ENCODE measurements around the gene MMP8.
A peak's percentile ranks its signal among the peaks of the same experiment; 100 is the strongest.
"Not testable (repeated sequence)": the region's sequence is repeated elsewhere in the genome, so short reads cannot be mapped to it uniquely, and the experiment has no call there.

Gene MMP8

DNA sequence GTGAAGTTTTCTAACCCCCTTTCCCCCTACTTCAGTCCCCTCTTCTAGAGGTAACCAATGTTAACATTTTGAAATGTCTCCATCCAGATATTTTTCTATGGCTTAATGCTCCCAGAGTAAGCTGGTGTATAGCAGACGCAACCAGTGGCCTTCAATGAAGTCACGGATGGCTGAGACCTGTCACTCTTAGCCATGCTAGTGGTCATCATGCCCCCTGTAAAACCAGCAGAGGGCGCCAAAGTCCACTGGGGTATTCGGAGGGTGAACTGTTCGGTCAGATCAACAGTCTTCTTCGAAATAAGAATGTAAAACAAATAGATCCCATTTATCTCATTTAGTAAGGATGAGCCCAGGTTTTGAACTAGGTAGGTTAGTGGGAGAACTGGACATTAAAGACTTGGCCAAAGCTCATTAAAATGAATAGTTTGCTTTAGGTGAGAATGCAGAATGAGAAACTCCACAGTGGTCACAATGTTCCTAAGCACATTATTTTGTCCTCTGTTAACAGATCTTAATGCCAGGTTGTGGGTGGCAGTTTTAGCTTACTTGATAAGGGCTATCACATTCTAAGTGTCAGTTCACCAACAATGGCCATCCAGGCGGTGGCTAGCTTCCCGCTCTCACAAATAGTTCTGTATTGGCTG lies 8.6 kb upstream of the MMP8 start:
- Histone ChIP-seq H3K4me3 (no peak overlapping the region), H3K27ac (no peak overlapping the region), H3K9me3 (ENCODE audit: low read depth, low read length) (no peaks in the 10 kb centered on the region), H3K36me3 (ENCODE audit: insufficient read depth, low read length) (no peaks in the 10 kb centered on the region), H3K9ac (ENCODE audit: insufficient read length) (no peak overlapping the region)
- TF ChIP-seq EZH2 (IDR thresholded peaks at IDR 0.05) (no peak), POLR2AphosphoS5 (IDR thresholded peaks at IDR 0.05; ENCODE audit: borderline replicate concordance, low read depth, low read length) (no peak), FOXP2 (optimal IDR thresholded peaks at IDR 0.05; ENCODE audit: control extremely low read depth, extremely low read length, insufficient read depth) (no peak)
- no peak for DNase-seq (ENCODE audit: low read depth, low spot score)

DNA sequence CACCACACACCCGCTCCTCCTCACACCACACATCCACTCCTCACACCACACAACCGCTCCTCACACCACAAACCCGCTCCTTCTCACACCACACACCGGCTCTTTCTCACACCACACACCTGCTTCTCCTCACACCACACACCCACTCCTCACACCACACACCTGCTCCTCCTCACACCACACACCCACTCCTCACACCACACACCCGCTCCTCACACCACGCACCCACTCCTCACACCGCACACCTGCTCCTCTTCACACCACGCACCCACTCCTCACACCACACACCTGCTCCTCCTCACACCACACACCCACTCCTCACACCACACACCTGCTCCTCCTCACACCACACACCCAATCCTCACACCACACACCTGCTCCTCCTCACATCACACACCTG lies 6.2 kb upstream of the MMP8 start:
- H3K9ac ChIP-seq (ENCODE audit: insufficient read length); H3K4me3 ChIP-seq; H3K9me3 ChIP-seq (ENCODE audit: low read depth, low read length); H3K36me3 ChIP-seq (ENCODE audit: insufficient read depth, low read length); DNase-seq (ENCODE audit: low read depth, low spot score); H3K27ac ChIP-seq: not testable (repeated sequence)

DNA sequence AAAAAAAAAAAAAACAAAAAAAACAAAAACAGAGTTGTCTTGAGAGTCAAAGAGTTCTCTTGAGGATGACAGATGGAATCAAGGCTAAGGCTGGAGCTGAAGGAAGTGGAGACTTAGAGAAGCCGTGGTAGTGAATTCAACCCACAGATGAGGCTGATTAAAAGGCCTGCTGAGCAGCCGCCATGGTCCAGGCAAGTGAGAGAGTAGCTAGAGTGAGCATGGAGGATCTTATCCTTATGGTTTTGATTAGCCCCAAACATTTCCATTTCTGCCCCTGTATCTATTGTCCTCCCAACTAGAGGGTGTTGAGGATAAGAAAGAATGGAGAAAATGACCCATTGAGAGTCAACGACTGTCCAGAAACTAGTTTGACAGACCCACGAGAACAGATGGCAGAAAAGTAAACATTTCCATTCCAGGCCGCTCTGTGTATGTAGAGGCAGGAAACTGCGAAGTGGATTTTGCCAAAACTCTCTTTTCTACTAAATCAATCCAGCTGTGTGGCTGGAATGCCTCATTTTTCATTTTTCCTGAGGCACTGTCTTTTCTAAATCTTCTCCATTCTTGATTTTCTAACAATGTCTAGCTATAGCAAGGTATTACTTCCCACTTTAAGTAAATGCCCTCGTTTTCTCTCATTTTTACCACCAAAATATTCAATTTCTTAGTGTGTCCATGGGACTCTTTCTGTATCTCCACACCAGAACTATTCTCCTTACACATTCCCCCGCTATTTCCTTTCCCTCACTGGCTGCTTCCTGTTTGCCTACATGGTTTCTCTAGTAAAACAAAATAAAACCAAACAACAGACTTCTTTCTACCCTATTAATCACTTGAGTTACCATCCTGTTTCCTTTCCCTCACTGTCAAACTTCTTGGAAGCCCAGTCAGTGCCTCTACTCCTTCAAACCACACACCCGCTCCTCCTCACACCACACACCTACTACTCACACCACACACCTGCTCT lies 5.4 kb upstream of the MMP8 start:
- Histone ChIP-seq H3K36me3 (ENCODE audit: insufficient read depth, low read length) (no peaks in the 10 kb centered on the region), H3K4me3 (peak overlapping the region; percentile 51), H3K27ac (peak overlapping the region; percentile 91), H3K9ac (ENCODE audit: insufficient read length) (peak overlapping the region; percentile 43), H3K9me3 (ENCODE audit: low read depth, low read length) (no peaks in the 10 kb centered on the region)
- TF ChIP-seq EZH2 (IDR thresholded peaks at IDR 0.05) = no peak
- no peak for TF ChIP-seq FOXP2 (optimal IDR thresholded peaks at IDR 0.05; ENCODE audit: control extremely low read depth, extremely low read length, insufficient read depth)
- TF ChIP-seq POLR2AphosphoS5 (IDR thresholded peaks at IDR 0.05; ENCODE audit: borderline replicate concordance, low read depth, low read length) = no peak
- peak; percentile 39 for DNase-seq (ENCODE audit: low read depth, low spot score)

DNA sequence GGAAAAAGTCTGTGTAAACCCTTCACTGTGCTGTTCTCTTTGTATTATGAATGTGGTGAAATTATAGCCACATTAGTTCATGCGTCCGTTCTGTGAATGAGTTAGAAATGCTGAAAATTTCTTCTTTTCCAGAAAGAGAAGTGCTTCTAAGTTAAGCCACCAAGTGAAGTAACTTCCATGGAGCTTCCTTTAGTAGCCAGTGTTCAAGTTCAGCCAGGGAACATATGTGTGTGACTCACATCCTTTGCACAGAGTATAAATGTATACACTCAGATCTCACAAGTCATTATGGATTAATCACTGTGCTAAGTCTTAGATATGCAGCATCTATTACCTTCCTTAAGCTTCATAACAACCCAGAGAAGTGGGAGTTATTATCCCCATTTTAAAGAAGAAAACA lies 3.1 kb upstream of the MMP8 start:
- no peak for TF ChIP-seq EZH2 (IDR thresholded peaks at IDR 0.05)
- TF ChIP-seq FOXP2 (optimal IDR thresholded peaks at IDR 0.05; ENCODE audit: control extremely low read depth, extremely low read length, insufficient read depth) = no peak
- TF ChIP-seq POLR2AphosphoS5 (IDR thresholded peaks at IDR 0.05; ENCODE audit: borderline replicate concordance, low read depth, low read length) = no peak
- Histone ChIP-seq H3K9ac (ENCODE audit: insufficient read length) (no peak overlapping the region), H3K27ac (no peak overlapping the region), H3K4me3 (no peak overlapping the region), H3K9me3 (ENCODE audit: low read depth, low read length) (no peaks in the 10 kb centered on the region), H3K36me3 (ENCODE audit: insufficient read depth, low read length) (no peaks in the 10 kb centered on the region)
- no peak for DNase-seq (ENCODE audit: low read depth, low spot score)

DNA sequence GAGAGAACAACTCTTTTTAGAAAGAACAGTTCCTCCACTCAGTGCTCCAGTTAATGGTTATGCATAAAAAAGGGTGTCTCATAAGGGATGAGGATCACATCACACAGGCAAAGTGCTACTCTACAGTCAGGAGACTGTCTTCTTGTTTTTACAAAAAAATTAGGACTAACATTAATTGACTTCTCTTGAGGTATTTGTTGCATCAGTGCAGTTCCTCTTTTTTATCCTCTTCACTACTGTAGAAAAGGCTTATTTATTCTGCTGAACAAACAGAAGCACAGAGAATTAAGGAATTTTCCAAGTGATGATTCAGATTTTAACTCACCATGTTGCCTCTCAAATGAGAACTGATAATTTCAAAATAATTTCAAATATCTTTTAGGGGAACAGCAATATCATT lies 1.9 kb downstream of the MMP8 start:
- no peak for TF ChIP-seq FOXP2 (optimal IDR thresholded peaks at IDR 0.05; ENCODE audit: control extremely low read depth, extremely low read length, insufficient read depth)
- no peak for TF ChIP-seq EZH2 (IDR thresholded peaks at IDR 0.05)
- no peak for TF ChIP-seq POLR2AphosphoS5 (IDR thresholded peaks at IDR 0.05; ENCODE audit: borderline replicate concordance, low read depth, low read length)
- no peak overlapping the region for H3K4me3 ChIP-seq
- H3K9ac ChIP-seq (ENCODE audit: insufficient read length) = no peak overlapping the region
- H3K36me3 ChIP-seq (ENCODE audit: insufficient read depth, low read length) = no peaks in the 10 kb centered on the region
- no peak overlapping the region for H3K27ac ChIP-seq
- DNase-seq (ENCODE audit: low read depth, low spot score) = no peak
- H3K9me3 ChIP-seq (ENCODE audit: low read depth, low read length) = no peaks in the 10 kb centered on the region

DNA sequence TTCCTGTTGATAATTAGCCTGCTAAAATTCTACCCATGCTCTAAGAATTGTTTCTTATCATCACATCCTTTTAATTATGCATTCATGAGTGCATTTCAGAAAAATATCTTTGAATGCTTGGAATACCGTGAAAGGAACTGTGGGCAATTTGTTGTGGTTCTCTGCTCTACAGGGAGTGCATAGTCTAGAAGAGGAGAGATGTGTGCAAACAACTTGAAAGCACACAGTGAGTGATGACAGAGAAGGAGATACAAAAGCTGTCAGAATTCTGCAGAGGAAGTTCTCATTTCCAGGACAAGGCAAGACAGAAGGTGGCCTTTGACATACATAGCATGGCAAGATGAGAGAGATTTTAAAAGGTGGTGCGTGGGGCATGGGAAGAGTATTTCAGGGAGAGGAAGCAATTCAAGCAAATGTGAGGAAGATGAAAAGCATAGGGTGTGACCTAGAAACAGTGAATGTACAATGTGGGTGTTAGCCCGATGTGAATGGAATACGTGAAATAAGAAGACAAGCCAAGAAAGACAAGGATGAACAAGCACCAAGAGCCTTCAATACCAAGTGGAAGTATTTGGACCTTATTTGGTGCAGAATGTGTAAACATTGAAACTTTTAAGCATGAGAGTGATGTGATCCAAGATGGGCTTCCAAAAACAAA lies 5.0 kb downstream of the MMP8 start:
- no peaks in the 10 kb centered on the region for H3K9me3 ChIP-seq (ENCODE audit: low read depth, low read length)
- peak; percentile 20 for DNase-seq (ENCODE audit: low read depth, low spot score)
- H3K4me3 ChIP-seq = no peak overlapping the region
- no peak overlapping the region for H3K27ac ChIP-seq
- H3K36me3 ChIP-seq (ENCODE audit: insufficient read depth, low read length) = no peaks in the 10 kb centered on the region
- TF ChIP-seq EZH2 (IDR thresholded peaks at IDR 0.05) = no peak
- TF ChIP-seq FOXP2 (optimal IDR thresholded peaks at IDR 0.05; ENCODE audit: control extremely low read depth, extremely low read length, insufficient read depth) = no peak
- no peak for TF ChIP-seq POLR2AphosphoS5 (IDR thresholded peaks at IDR 0.05; ENCODE audit: borderline replicate concordance, low read depth, low read length)
- H3K9ac ChIP-seq (ENCODE audit: insufficient read length) = no peak overlapping the region

DNA sequence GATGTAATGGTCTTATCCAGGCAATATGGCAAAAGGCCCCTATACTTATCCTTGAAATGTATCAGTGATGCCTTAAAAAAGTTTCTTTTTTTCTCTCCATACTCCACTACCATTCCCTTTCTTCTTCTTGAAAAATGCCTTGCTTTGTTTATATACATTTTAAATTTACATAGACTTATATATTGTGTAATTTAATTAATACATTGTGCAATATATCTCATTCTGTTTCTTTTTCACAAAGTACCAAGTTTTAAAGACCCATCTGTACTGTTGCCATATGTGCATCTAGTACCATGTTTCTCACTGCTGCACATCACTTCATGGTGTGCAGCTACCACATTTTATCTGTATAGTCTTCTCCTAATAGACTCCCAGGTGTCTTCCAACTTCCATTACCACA lies 7.5 kb downstream of the MMP8 start:
- no peak overlapping the region for H3K4me3 ChIP-seq
- H3K9me3 ChIP-seq (ENCODE audit: low read depth, low read length) = no peaks in the 10 kb centered on the region
- no peak for TF ChIP-seq EZH2 (IDR thresholded peaks at IDR 0.05)
- TF ChIP-seq FOXP2 (optimal IDR thresholded peaks at IDR 0.05; ENCODE audit: control extremely low read depth, extremely low read length, insufficient read depth) = no peak
- no peak for TF ChIP-seq POLR2AphosphoS5 (IDR thresholded peaks at IDR 0.05; ENCODE audit: borderline replicate concordance, low read depth, low read length)
- no peak overlapping the region for H3K27ac ChIP-seq
- no peaks in the 10 kb centered on the region for H3K36me3 ChIP-seq (ENCODE audit: insufficient read depth, low read length)
- H3K9ac ChIP-seq (ENCODE audit: insufficient read length) = no peak overlapping the region
- no peak for DNase-seq (ENCODE audit: low read depth, low spot score)

DNA sequence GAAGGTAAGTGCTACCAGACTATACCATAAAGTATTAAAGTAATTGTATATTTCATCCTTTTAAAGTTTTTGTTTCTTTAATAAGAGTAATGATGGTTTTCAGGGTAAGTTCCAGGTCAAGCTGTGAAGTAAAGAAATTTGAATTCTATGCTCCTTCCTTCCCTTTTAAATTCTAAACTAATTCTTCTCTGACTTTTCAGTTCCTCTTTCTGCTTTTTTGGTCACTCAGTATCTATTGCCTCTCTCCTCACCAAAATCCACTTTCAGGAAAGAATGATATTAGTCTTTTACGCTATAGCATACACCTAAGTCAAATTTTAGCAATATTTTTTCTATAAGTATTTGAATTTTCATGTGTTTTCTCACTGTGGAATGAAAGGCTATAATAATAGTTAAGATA lies 8.2 kb downstream of the MMP8 start:
- TF ChIP-seq EZH2 (IDR thresholded peaks at IDR 0.05) (no peak), POLR2AphosphoS5 (IDR thresholded peaks at IDR 0.05; ENCODE audit: borderline replicate concordance, low read depth, low read length) (no peak), FOXP2 (optimal IDR thresholded peaks at IDR 0.05; ENCODE audit: control extremely low read depth, extremely low read length, insufficient read depth) (no peak)
- no peak overlapping the region for H3K9ac ChIP-seq (ENCODE audit: insufficient read length)
- no peaks in the 10 kb centered on the region for H3K9me3 ChIP-seq (ENCODE audit: low read depth, low read length)
- no peak overlapping the region for H3K27ac ChIP-seq
- no peak overlapping the region for H3K4me3 ChIP-seq
- no peaks in the 10 kb centered on the region for H3K36me3 ChIP-seq (ENCODE audit: insufficient read depth, low read length)
- no peak for DNase-seq (ENCODE audit: low read depth, low spot score)

Data from SK-N-MC (cell line).